Esophagus (tissue), 2 donors: Measurements from ENCODE around the gene DBNDD2. TPM values are rescaled to one million over a fixed set of nuclear protein-coding genes. Genes with fewer than 3 reads are reported as not detected.

Source experiments
- H3K27ac ChIP-seq, 2 donors: one replicate each; pipeline ENCODE4 v1.5.1; 2013; ENCODE audit warnings: low read depth in 2 of 2, mild to moderate bottlenecking in 2 of 2, inconsistent platforms in 1 of 2, low read length in 1 of 2, moderate library complexity in 1 of 2
- H3K27me3 ChIP-seq, 2 donors: one replicate each; pipeline ENCODE4 v1.6.1; 2013; ENCODE audit warnings: low read length in 2 of 2, control low read depth in 1 of 2, mild to moderate bottlenecking in 1 of 2; ENCODE audit not compliant: insufficient read depth in 2 of 2, control insufficient read depth in 1 of 2
- H3K36me3 ChIP-seq, 2 donors: one replicate each; pipeline ENCODE4 v1.6.1; 2013; ENCODE audit warnings: low read length in 1 of 2; ENCODE audit not compliant: control insufficient read depth in 2 of 2, insufficient read depth in 2 of 2
- H3K4me1 ChIP-seq, 2 donors: one replicate each; pipeline ENCODE4 v1.6.1; 2013; ENCODE audit warnings: low read length in 1 of 2; ENCODE audit not compliant: control insufficient read depth in 2 of 2, insufficient read depth in 2 of 2
- H3K4me3 ChIP-seq, 2 donors: one replicate each; pipeline ENCODE4 v1.5.1; 2013; ENCODE audit warnings: low read length in 2 of 2, mild to moderate bottlenecking in 2 of 2, low read depth in 1 of 2, moderate library complexity in 1 of 2
- H3K9me3 ChIP-seq, 2 donors: one replicate each; pipeline ENCODE4 v1.6.1; 2013; ENCODE audit warnings: mild to moderate bottlenecking in 2 of 2, low read depth in 1 of 2, low read length in 1 of 2, moderate library complexity in 1 of 2; ENCODE audit not compliant: control insufficient read depth in 2 of 2, insufficient read depth in 1 of 2
- WGBS, 2 donors: extraction: QIAGEN DNeasy Blood & Tissue Kit; methylation state at CpG; one replicate each; pipeline ENCODE4 v1.1.7; 2013; 5-methylcytosine and 5-hydroxymethylcytosine counted together
- polyA plus RNA-seq, 2 donors: library from polyadenylated mRNA; stranded (reverse); fragments of 200-250 nt; gene quantifications; one replicate each; pipeline ENCODE4 v1.2.3, GENCODE V29; 2013
- donor health status: healthy with polysubstance abuse.
- donor health status: Bipolar disorder and iron deficiency.

The DBNDD2 gene
- polyA plus RNA-seq, 2 donors = 31.0 to 65.1 TPM

- WGBS, 2 donors = 72 to 78% methylated on average over 5 of the region's 5 CpGs
- H3K9me3 ChIP-seq = no peaks in the 10 kb centered on the region
- peaks cover 13 to 22% of the 10 kb centered on the region in 2 donors for H3K36me3 ChIP-seq
- H3K27me3 ChIP-seq = no peaks in the 10 kb centered on the region
- no peaks in the 10 kb centered on the region for H3K4me1 ChIP-seq
- H3K27ac ChIP-seq = no peak overlapping the region
- H3K4me3 ChIP-seq = no peak overlapping the region
These were observed 18.4 kb downstream of the DBNDD2 start for GRCh38 chr20:45426320-45427016.

- peaks cover 13 to 21% of the 10 kb centered on the region in 2 donors for H3K36me3 ChIP-seq
- 77 to 86% methylated on average over 14 of the region's 14 CpGs for WGBS, 2 donors
- H3K9me3 ChIP-seq = no peaks in the 10 kb centered on the region
- H3K4me1 ChIP-seq = no peaks in the 10 kb centered on the region
- no peak overlapping the region for H3K27ac ChIP-seq
- H3K4me3 ChIP-seq = no peak overlapping the region
- H3K27me3 ChIP-seq = no peaks in the 10 kb centered on the region
These were observed 19.4 kb downstream of the DBNDD2 start for GRCh38 chr20:45427236-45428149.

- Histone ChIP-seq H3K4me3 (no peak overlapping the region), H3K27me3 (no peaks in the 10 kb centered on the region), H3K4me1 (no peaks in the 10 kb centered on the region), H3K27ac (no peak overlapping the region), H3K9me3 (no peaks in the 10 kb centered on the region), H3K36me3 (peaks cover 4 to 12% of the 10 kb centered on the region in 2 donors)
- 78 to 83% methylated on average over 2 of the region's 2 CpGs for whole genome bisulfite sequencing, 2 donors
These were observed 21.5 kb downstream of the DBNDD2 start for GRCh38 chr20:45429618-45430017.

GRCh38 chr20:45432294-45432693 lies 24.2 kb downstream of the DBNDD2 start:
- Histone ChIP-seq H3K36me3 (peaks cover 0 to 2% of the 10 kb centered on the region in 2 donors), H3K27ac (no peak overlapping the region), H3K4me3 (no peak overlapping the region), H3K4me1 (peaks cover 0 to 3% of the 10 kb centered on the region in 2 donors), H3K9me3 (no peaks in the 10 kb centered on the region), H3K27me3 (no peaks in the 10 kb centered on the region)
- WGBS, 2 donors = 68 to 69% methylated on average over 5 of the region's 5 CpGs

GRCh38 chr20:45433316-45433715 lies 25.2 kb downstream of the DBNDD2 start:
- no peak overlapping the region for H3K4me3 ChIP-seq
- 63 to 72% methylated on average over 3 of the region's 3 CpGs for WGBS, 2 donors
- H3K9me3 ChIP-seq = no peaks in the 10 kb centered on the region
- no peaks in the 10 kb centered on the region for H3K36me3 ChIP-seq
- no peaks in the 10 kb centered on the region for H3K27me3 ChIP-seq
- peaks cover 0 to 3% of the 10 kb centered on the region in 2 donors for H3K4me1 ChIP-seq
- H3K27ac ChIP-seq = peak overlapping the region in 1 of 2 donors; percentile 48

- peaks cover 0 to 3% of the 10 kb centered on the region in 2 donors for H3K4me1 ChIP-seq
- no peaks in the 10 kb centered on the region for H3K27me3 ChIP-seq
- H3K4me3 ChIP-seq = no peak overlapping the region
- 93 to 96% methylated on average over 4 of the region's 4 CpGs for WGBS, 2 donors
- no peak overlapping the region for H3K27ac ChIP-seq
- no peaks in the 10 kb centered on the region for H3K36me3 ChIP-seq
- no peaks in the 10 kb centered on the region for H3K9me3 ChIP-seq
These were observed 25.9 kb downstream of the DBNDD2 start for GRCh38 chr20:45433976-45434375.

- H3K4me1 ChIP-seq = peaks cover 0 to 3% of the 10 kb centered on the region in 2 donors
- H3K27ac ChIP-seq = peak overlapping the region; percentile 69 to 71
- H3K27me3 ChIP-seq = no peaks in the 10 kb centered on the region
- no peaks in the 10 kb centered on the region for H3K9me3 ChIP-seq
- peak overlapping the region; percentile 56 to 59 for H3K4me3 ChIP-seq
- 9 to 10% methylated on average over 33 of the region's 33 CpGs for WGBS, 2 donors
- H3K36me3 ChIP-seq = peaks cover 0 to 3% of the 10 kb centered on the region in 2 donors
These were observed 28.8 kb downstream of the DBNDD2 start for GRCh38 chr20:45436732-45437485.

GRCh38 chr20:45440424-45440823 lies 32.3 kb downstream of the DBNDD2 start:
- H3K9me3 ChIP-seq = no peaks in the 10 kb centered on the region
- H3K27me3 ChIP-seq = no peaks in the 10 kb centered on the region
- H3K4me1 ChIP-seq = peaks cover 0 to 3% of the 10 kb centered on the region in 2 donors
- WGBS, 2 donors = 80% methylated on average over 3 of the region's 3 CpGs
- H3K27ac ChIP-seq = no peak overlapping the region
- peaks cover 0 to 3% of the 10 kb centered on the region in 2 donors for H3K36me3 ChIP-seq
- H3K4me3 ChIP-seq = no peak overlapping the region
